IPS-11a (cell line): ENCODE results near the gene PROC.

Experiments
- H3K4me3 ChIP-seq: one replicate; pipeline ENCODE4 v1.5.1; 2013; ENCODE audit warnings: low read depth, low read length, control low read depth

The PROC gene

DNA sequence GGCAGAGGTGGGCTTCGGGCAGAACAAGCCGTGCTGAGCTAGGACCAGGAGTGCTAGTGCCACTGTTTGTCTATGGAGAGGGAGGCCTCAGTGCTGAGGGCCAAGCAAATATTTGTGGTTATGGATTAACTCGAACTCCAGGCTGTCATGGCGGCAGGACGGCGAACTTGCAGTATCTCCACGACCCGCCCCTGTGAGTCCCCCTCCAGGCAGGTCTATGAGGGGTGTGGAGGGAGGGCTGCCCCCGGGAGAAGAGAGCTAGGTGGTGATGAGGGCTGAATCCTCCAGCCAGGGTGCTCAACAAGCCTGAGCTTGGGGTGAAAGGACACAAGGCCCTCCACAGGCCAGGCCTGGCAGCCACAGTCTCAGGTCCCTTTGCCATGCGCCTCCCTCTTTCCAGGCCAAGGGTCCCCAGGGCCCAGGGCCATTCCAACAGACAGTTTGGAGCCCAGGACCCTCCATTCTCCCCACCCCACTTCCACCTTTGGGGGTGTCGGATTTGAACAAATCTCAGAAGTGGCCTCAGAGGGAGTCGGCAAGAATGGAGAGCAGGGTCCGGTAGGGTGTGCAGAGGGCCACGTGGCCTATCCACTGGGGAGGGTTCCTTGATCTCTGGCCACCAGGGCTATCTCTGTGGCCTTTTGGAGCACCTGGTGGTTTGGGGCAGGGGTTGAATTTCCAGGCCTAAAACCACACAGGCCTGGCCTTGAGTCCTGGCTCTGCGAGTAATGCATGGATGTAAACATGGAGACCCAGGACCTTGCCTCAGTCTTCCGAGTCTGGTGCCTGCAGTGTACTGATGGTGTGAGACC lies at the start of gene PROC:
PROC (plus strand) TSS at position 128 of the 812 bp plus-strand sequence. CDS start 1,516 bp downstream, outside the sequence.
- no peak within 1 kb of the TSS for H3K4me3 ChIP-seq

DNA sequence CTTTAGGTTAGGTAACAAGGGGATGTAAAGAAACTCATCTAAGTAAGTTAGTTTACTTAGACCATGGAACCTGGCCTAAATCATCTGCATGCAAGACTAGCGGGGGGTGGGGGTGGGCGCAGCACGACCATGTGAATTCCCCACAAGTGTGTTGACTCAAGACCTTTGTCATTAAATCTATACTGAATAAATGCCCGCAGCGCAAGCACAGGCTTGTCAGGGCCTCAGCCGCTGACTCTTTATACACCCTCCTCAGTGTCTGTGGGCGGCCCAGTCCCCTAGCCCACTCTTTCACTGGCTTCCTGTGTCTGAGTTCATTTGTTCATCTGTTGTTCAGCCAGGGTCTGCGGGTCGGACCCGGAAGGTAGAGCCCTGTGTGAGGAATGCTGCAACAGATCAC lies 48.2 kb upstream of the PROC start:
- H3K4me3 ChIP-seq: no peak overlapping the region

DNA sequence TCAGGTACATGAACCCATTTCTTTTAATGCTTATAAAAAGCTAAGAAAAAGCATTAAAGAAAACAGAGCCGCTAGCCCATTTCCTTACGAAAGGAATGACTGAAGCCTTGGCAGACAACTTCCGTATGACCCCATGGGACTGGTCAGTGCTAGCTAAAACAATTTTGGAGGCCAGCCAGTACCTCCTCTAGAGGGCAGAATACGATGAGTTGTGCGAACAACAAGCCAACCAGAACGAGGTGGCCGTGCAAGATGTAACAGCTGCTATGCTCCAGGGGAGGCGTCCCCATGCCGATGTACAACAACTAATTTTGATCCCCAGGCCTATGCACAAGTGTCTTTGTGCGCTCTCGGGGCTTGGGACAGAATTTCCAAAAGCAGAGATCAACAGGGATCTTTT lies 47.2 kb upstream of the PROC start:
- H3K4me3 ChIP-seq: no peak overlapping the region

DNA sequence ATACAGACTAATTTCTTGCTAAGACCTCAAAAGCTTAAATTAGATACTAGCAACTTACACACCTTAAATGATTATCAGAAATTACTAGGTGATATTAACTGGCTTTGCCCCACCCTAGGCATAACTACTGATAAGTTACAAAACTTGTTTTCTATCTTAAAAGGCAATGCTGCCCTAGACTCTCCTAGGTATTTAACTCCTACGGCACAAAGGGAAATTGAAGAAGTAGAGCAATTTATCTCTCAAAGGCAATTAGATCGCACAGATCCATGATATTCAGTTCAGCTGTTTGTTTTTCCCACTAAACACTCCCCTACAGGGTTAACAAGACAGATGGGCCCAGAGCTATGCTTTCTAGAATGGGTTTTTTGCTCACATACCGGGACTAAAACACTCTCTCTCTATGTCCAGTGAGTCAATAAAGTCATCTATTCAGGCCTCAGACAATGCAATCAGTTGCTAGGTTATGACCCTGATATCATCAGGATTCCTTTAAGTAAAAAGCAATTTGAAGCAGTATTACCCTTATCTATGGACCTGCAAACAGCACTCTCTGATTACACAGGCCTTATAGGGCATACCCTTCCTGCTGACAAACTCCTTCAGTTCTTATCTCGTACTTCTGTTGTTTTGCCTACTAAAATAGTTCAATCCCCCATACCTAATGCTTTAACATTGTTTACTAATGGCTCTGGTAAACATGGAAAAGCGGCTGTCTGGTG lies 44.7 kb upstream of the PROC start:
- H3K4me3 ChIP-seq: no peak overlapping the region

DNA sequence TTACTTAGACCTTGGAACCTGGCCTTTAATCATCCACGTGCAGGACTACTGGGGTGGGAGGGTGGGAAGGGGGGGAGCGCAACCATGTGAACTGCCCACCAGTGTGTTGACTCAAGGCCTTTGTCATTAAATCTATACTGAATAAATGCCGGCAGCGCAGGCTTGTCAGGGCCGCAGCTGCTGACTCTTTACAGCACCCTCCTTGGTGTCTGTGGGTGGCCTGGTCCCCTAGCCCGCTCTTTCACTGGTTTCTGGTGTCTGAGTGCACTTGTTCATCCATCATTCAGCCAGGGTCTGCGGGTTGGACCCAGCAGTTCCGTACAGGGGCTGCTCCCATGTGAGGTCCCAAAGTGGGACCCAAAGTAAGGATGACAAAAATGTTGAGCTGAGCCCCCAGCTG lies 42.0 kb upstream of the PROC start:
- H3K4me3 ChIP-seq: no peak overlapping the region

DNA sequence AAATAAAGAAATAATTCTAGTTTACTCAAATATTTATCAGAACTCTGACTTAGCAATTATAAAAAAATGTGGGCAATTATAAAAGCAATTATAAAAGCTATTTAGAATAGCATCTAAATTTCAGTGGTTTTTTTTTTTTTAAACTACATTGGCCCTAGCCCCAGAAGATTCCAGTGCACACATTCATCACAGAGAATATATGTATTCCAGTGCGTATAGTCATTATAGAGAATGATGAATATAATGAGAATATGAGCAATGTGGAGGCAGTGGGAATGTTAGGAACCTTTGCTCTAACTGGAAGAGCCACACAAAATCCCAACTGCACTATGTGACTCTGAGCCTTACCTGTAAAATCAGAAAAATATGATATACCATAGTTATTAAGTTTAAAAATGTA lies 41.0 kb upstream of the PROC start:
- no peak overlapping the region for H3K4me3 ChIP-seq

DNA sequence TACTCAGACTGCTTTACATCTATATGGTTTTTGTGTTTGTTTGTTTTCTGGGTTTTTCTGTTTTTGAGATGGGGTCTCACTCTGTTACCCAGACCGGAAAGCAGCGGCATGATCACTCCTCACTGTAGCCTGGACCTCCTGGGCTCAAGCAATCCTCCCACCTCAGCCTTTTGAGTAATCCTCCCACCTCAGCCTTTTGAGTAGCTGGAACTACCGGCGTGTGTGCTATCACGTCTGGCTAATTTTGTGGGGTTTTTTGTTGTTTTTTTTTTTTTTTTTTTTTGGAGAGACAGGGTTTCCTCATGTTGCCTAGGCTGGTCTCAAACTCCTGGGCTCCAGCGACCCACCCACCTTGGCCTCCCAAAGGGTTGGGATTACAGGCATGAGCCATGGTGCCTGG lies 39.5 kb upstream of the PROC start:
- no peak overlapping the region for H3K4me3 ChIP-seq

DNA sequence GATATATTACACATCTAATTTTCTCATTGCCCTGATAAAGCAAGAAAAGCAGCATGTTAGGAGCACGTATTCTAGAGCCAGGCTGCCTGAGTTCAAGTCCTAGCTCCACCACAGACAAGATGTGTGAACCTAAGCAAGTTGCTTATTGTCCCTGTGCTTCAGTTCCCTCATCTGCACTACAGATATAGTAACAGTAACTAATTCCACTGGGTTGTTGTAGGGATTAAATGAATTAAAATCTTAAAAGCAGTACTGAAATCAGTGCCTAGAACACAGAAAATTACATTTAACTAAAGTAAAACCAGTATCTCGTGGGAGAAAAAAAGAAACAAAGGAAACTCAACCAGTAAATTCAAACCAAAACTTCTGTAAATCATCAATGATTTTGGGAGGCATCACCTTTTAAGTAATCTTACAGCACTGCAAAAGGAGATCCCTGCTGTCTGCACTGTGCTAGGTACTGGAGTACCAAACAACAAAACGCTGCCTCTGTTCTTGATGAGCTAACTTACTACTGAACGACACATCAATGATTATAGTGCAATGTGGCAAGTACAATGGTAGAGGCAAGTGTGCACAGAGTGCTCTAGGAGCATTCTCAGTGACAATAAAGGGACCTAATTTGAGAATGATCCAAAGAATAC lies 38.4 kb upstream of the PROC start:
- no peak overlapping the region for H3K4me3 ChIP-seq

DNA sequence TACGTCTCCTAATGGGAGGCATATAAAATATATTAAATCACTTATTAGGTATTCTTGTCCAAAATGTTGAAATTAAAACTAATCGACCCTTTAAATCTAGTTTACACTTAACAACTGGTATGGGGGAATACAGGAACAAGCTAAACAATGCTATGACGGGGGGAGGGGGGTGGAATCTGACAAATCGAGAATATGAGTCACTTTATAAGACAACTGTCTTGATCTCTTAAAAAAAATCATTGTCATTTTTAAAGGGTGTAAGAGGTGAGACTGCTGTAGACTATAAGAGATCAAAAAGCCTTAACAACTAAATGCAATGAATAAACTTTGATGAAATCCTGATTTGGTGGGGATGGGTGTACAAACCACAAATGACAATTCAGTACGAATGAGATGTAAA lies 36.5 kb upstream of the PROC start:
- H3K4me3 ChIP-seq: no peak overlapping the region

DNA sequence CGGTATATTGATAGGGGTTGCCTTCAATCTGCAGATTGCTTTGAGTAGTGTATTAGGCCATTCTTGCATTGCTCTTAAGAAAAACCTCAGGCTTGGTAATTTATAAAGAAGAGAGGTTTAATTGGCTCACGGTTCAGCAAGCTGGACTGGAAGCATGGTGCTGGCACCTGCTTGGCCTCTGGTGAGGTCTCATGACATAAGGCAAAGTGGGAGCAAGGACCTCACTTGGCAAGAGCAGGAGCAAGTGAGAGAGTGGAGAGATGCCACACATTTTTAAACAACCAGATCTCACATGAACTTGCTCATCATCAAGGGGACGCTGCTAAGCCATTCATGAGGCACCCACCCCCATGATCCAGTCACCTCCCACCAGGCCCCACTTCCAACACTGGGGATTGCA lies 35.4 kb upstream of the PROC start:
- no peak overlapping the region for H3K4me3 ChIP-seq

DNA sequence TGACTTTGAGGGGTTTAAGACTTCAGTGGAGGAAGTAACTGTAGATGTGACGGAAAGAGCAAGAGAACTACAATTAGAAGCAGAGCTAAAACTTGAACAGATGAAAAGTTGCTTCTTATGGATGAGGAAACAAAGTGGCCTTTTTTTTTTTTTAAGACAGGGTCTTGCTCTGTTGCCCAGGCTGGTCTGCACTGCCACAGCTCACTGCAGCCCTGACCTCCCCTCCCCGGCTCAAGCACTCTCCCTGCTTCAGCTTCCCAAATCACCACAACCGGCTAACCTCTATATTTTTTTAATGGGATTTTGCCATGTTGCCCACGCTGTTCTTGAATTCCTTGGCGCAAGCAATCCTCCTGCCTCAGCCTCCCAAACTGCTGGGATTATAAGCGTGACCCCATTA lies 33.7 kb upstream of the PROC start:
- H3K4me3 ChIP-seq: no peak overlapping the region

DNA sequence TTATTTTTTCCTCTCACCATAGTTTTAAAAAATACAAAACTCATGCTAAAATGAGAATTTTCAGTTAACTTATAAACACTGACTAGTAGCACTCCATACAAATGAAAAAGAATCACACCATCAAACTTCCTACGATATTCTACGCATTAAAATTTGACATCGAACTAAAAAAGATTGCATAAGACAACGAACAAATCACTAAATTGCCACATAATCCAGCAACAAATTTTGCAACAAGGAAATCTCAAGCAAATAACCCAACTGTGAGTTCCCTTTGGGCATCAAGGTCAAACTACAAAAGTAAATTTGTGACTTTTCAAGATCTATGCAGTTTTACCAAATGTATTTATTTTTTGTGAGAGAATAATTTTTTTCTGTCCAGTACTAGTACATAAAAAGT lies 32.0 kb upstream of the PROC start:
- H3K4me3 ChIP-seq: peak overlapping the region; percentile 14

DNA sequence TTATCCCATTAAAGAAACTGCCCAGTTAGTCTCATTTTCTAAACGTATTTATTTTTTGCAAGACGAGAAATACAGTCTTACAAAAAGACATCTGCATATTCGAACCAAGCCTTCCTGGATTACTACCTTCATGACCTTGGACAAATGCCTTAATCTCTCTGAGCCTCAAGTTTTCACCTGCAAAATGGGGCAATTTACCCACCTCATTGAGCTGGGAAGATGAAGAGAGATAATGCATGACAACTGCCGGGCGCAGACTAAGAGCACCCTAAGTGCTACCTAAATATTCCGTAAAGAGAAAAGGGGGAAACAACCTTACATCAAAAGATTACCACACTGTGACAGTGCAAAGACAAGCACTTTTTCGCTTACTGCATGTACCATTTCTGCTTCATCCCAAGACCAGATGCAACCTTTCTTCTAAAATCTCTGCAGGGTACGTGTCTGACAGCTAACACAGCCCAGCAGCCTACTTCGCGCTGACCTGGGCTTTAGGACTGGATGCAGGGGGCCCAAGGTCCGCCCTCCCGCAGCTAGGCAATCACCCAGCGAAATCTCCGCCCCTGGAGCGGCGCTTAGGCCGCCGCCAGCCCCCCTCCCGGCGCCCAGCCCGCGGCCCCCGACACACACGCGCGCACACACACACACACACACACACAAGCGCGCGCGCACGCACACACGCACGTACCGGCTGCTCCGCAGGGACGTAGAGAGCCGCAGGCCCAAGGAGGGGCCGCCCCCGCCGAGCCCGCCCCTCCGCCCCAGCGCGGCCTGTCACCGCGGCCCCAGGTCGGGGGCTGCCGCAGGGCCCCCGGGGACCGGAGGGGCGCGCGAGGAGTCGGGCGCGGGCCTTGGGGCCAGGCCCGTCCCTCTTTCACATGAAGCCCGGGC lies 31.2 kb upstream of the PROC start:
- H3K4me3 ChIP-seq: peak overlapping the region; percentile 77

DNA sequence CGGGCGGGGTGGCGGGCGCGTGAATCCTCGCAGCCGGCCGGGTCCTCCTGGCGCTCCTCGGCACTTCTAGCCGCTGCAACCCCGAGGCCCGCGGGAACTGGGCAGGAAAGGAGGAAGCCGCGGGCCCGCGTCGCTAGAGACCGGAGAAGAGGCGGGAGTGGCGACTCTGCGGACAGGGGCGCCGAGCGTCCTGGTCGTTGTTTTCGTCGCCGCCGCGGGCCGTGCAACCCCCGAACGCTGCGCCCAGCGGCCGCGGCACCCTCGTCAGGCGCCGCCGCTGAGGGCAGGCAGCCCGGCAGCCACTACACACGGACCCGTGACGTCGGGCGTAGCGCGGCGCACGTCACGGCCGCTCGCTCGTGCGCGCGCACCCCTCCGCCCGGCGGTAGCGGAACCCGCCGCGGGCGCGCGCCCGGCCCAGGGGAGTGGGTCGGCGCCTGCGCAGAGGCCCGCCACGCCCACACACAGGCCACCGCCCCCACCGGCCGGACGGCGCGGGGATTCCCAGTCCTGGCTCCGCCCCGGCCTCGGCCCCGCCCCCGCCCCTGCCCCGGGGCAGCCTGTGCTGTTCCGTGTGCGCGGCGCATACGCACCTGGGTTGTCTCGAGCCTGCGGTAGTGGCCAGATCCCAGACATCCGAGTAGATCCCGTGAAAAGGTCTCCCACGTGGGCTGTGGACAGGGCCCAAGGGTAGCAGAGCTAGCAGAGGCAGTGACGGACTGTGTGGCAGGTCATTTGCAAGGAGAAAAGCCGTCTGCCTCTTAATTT lies 30.4 kb upstream of the PROC start, which contains the start of gene MAP3K2:
MAP3K2 (minus strand) TSS at position 321 of the 768 bp plus-strand sequence. CDS start 44,846 bp downstream, outside the sequence.
- H3K4me3 ChIP-seq: peak within 1 kb of the TSS; percentile 77

DNA sequence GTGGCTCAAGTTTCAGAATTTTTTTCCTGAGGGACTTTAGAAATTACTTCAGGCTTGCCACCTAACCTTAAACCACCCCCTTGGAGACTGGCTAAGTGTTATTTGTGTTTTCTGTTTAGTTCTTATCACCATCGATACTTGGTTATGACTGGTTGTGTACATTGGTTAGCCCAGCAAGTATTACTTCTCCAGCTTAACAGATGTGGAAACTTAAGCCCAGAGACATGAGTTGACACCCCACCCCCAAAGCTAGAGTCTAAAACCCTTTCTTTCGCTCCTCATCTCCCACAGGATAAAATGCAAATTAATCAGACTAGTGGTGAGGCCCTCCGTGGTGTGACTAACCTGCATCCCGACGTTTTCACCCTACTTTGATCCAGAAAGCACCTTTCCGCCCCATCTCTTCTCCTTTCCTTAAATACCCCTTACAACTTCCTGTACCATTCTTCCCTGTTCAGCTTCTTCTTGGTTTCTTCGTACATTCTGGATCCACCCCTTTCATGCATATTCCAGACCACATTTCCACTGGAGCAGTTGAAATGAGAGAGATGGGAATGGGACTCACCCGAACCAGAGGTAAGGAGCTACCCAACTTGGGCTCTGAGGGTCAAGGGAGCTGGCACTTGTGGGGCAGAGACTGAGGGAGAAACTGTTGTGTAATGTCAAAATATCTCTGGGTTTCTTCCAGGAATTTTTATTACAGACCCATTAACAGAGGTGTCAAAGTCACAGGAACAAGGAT lies 29.6 kb upstream of the PROC start:
- H3K4me3 ChIP-seq: peak overlapping the region; percentile 39

DNA sequence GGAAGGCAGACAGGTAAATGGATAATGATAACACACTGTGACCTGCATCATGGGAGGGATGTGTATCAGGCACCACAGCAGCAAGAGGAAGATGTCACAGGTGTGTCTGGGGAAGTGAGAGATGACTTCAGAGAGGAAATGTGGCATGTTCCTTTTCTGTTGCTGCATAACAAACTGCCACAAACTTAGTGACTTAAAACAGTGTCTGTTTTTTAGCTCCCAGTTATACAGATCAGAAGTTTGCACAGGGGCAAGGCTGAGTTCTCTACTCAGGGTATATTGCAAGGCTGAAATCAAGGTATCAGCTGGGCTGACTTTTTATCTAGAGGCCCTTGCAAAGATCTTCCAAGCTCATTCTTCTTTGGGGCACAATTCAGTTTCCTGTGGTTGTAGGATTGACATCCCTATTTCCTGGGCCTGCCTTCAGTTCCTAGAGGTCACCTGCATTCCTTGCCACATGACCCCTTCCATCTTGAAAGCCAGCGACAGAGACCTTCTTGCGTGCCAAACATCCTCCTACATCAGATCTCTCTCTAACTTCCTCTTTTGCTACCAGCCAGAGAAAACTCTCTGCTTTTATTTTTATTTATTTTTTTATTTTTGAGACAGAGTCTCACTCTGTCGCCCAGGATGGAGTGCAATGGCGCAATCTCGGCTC lies 28.3 kb upstream of the PROC start:
- H3K4me3 ChIP-seq: no peak overlapping the region

DNA sequence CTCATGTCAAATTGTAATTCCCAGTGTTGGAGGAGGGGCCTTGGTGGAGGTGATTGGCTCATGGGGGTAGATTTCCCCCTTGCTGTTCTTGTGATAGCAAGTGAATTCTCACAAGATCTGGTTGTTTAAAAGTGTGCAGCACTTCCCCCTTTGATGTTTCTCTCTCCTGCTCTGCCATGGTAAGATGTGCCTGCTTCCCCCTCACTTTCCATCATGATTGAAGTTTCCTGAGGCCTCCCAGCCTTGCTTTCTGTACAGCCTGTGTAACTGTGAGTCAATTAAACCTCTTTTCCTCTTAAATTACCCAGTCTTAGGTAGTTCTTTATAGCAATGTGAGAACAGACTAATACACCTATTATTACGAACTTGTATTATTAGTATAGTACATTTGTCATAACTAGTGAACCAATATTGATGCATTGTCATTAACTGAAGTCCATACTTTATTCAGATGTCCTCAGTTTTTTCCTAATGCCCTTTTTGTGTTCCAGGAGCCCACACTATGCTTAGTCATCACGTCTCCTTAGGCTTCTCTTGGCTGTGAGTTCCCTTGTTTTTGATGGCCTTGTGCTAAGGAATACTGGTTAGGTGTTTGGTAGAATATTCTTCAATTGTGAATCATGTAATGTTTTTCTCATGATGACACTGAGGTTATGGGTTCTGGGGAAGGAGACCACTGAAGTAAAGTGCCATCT lies 25.9 kb upstream of the PROC start:
- no peak overlapping the region for H3K4me3 ChIP-seq
